HL-60 (cell line): Measurements from ENCODE around the gene NOS1AP.

ENCODE experiments used
- DNase-seq, 2 experiments: peaks; one replicate each; pipeline ENCODE4 v3.0.0-alpha.2; 2010 to 2020; ENCODE audit warnings: low read depth in 1 of 2, low spot score in 1 of 2
- H3K27ac ChIP-seq: fragments of 250-450 bp; sonication (Bioruptor Pico); replicated peaks from 2 replicates; pipeline ENCODE4 v1.5.1; 2020; ENCODE audit warnings: mild to moderate bottlenecking, moderate library complexity
- H3K27me3 ChIP-seq: fragments of 250-450 bp; sonication (Bioruptor Pico); 2 replicates; pipeline ENCODE4 v1.5.1; 2021; ENCODE audit warnings: mild to moderate bottlenecking, moderate library complexity; ENCODE audit not compliant: insufficient read depth, poor library complexity, severe bottlenecking
- H3K4me3 ChIP-seq: replicated peaks from 2 replicates; pipeline ENCODE4 v1.5.1; 2011; ENCODE audit warnings: mild to moderate bottlenecking, control low read depth, low read length; ENCODE audit not compliant: insufficient read depth
- GABPA ChIP-seq: IDR thresholded peaks from 2 replicates; pipeline ENCODE4 v1.6.1; 2012; ENCODE audit warnings: low read depth
- POLR2AphosphoS5 ChIP-seq: IDR thresholded peaks from 2 replicates; pipeline ENCODE4 v1.6.1; 2012; ENCODE audit warnings: low read depth
- SPI1 ChIP-seq: IDR thresholded peaks from 2 replicates; pipeline ENCODE4 v1.6.1; 2012; ENCODE audit warnings: low read depth, mild to moderate bottlenecking, borderline replicate concordance
- TF ChIP-seq, protein P1 (sequence below): IDR thresholded peaks from one replicate; pipeline ENCODE4 v1.5.1; 2011; ENCODE audit warnings: low read length, control low read depth, inconsistent platforms; ENCODE audit not compliant: insufficient read depth
- TF ChIP-seq, protein P2 (sequence below): IDR thresholded peaks from 2 replicates; pipeline ENCODE4 v1.6.1; 2012; ENCODE audit warnings: low read depth; ENCODE audit not compliant: insufficient replicate concordance

The NOS1AP gene

DNA sequence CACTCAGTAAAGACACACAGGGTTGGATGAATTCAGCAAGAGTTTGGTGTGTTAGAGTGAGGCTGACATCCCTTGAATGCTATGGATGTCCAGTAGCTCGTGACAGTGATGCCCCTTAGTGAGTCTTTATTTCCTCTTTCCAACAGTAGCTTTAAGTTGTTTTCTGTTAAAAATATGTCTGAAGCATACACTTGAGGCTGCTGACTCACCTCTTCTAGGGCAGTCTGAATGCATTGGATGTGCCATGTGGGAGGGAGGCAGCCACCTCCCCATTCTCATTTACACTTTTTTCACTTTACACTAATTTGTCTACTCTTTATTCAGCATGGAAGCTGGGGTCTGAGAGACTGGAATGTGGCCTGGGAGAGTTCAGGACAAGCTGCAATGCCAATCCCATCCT, 17.6 kb downstream of the NOS1AP start:
- H3K4me3 ChIP-seq = no peak overlapping the region
- TF ChIP-seq, protein P1, sequence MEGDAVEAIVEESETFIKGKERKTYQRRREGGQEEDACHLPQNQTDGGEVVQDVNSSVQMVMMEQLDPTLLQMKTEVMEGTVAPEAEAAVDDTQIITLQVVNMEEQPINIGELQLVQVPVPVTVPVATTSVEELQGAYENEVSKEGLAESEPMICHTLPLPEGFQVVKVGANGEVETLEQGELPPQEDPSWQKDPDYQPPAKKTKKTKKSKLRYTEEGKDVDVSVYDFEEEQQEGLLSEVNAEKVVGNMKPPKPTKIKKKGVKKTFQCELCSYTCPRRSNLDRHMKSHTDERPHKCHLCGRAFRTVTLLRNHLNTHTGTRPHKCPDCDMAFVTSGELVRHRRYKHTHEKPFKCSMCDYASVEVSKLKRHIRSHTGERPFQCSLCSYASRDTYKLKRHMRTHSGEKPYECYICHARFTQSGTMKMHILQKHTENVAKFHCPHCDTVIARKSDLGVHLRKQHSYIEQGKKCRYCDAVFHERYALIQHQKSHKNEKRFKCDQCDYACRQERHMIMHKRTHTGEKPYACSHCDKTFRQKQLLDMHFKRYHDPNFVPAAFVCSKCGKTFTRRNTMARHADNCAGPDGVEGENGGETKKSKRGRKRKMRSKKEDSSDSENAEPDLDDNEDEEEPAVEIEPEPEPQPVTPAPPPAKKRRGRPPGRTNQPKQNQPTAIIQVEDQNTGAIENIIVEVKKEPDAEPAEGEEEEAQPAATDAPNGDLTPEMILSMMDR = no peak
- no peak for TF ChIP-seq POLR2AphosphoS5
- TF ChIP-seq SPI1 = no peak
- TF ChIP-seq GABPA = no peak
- TF ChIP-seq, protein P2, sequence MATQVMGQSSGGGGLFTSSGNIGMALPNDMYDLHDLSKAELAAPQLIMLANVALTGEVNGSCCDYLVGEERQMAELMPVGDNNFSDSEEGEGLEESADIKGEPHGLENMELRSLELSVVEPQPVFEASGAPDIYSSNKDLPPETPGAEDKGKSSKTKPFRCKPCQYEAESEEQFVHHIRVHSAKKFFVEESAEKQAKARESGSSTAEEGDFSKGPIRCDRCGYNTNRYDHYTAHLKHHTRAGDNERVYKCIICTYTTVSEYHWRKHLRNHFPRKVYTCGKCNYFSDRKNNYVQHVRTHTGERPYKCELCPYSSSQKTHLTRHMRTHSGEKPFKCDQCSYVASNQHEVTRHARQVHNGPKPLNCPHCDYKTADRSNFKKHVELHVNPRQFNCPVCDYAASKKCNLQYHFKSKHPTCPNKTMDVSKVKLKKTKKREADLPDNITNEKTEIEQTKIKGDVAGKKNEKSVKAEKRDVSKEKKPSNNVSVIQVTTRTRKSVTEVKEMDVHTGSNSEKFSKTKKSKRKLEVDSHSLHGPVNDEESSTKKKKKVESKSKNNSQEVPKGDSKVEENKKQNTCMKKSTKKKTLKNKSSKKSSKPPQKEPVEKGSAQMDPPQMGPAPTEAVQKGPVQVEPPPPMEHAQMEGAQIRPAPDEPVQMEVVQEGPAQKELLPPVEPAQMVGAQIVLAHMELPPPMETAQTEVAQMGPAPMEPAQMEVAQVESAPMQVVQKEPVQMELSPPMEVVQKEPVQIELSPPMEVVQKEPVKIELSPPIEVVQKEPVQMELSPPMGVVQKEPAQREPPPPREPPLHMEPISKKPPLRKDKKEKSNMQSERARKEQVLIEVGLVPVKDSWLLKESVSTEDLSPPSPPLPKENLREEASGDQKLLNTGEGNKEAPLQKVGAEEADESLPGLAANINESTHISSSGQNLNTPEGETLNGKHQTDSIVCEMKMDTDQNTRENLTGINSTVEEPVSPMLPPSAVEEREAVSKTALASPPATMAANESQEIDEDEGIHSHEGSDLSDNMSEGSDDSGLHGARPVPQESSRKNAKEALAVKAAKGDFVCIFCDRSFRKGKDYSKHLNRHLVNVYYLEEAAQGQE = no peak
- no peak for DNase-seq

DNA sequence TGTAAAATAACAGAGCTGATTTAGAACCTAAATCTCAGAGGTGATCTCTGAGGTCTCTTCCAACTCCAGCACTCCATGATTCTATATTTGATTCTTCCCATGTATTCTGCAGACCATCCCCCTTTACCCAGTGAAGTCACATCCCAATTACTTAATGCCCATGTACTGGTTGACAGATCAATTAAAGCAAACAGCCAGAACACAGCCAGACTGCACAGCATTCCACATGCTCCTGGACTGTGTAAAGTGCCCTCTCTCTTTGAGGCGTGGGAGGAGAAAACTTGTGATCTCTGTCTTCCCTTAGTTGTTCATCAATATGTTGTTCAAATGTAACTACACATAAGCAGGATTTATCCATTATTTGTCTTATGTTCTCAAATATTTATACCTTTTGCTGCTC, 18.1 kb downstream of the NOS1AP start:
- DNase-seq = no peak
- Histone ChIP-seq H3K27me3 (no peaks in the 10 kb centered on the region), H3K4me3 (no peak overlapping the region), H3K27ac (no peak overlapping the region)
- TF ChIP-seq SPI1 (no peak), GABPA (no peak), POLR2AphosphoS5 (no peak)
- TF ChIP-seq, protein P2 = no peak
- TF ChIP-seq, protein P1 = no peak

More for the DNA sequence above, 17.6 kb downstream of the NOS1AP start:
- no peaks in the 10 kb centered on the region for H3K27me3 ChIP-seq
- H3K27ac ChIP-seq = no peak overlapping the region

DNA sequence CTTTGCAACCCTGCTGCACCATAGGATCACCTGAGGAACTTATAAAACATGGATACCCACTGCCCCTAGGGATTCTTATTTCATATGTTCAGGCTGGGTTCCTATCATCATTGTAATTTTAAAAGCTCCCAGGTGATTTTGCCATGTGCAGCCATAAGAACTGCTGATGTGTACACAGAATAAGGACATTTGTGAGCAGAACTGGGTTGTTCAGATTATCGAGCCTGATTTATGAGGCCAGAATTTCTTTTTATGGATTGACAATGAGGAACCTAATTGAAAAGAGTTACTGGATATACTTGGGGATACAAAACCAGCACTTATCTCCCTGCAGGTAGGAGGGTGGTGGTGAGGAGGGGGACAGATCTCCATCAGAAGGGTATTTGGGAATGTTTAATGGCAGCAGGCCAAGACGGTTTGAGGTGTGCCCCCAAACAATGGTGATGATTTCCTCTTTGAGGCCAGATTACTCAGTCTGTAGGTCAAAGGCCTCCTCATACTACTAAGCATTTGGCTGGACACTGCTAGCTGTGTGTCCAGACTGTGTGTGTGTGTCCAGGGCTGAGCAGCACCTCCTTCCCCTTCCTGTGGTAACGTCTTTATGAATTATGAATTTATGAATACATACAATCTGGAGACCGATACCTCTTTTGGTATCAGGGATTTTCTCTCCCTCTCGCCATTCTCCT, 18.9 kb downstream of the NOS1AP start:
- Histone ChIP-seq H3K27ac (no peak overlapping the region), H3K27me3 (no peaks in the 10 kb centered on the region), H3K4me3 (no peak overlapping the region)
- TF ChIP-seq, protein P2 = no peak
- no peak for TF ChIP-seq POLR2AphosphoS5
- no peak for TF ChIP-seq SPI1
- TF ChIP-seq, protein P1 = no peak
- TF ChIP-seq GABPA = no peak
- no peak for DNase-seq
